HG03280 (cell line): ENCODE measurements around the gene MINAR1.

ENCODE experiments used
- ATAC-seq: cut with Tn5 transposase; IDR thresholded peaks from one replicate; pipeline ENCODE4 v1.9.1; 2021; ENCODE audit warnings: mild to moderate bottlenecking, moderate library complexity; ENCODE audit not compliant: unreplicated experiment

The MINAR1 gene

DNA sequence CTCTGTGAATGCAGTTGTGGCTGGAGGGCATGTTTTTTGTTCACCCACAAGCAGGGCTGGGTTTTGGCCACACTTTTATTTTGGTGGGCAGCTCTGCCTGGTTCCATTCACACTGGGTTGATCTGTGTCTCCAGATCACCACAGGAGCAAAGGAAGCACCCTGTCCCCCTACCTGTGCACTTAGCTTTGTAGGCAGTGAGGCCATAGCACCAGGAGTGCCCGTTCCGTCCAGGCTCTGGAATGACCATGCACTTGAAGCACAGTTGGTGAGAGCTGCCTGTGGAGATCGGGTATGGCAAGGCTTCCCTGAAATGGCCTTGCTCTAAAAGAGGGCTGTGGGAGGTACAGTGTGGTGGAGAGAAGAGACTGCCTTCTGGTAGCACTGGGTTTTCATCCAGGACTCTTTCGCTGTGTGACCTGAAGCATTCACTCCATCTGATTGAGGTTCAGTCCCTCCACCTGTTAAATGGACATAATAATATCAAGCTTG lies 31.7 kb downstream of the MINAR1 start:
- ATAC-seq: no peak

GRCh38 chr15:79466488-79466887 lies 34.4 kb downstream of the MINAR1 start:
- ATAC-seq: no peak

DNA sequence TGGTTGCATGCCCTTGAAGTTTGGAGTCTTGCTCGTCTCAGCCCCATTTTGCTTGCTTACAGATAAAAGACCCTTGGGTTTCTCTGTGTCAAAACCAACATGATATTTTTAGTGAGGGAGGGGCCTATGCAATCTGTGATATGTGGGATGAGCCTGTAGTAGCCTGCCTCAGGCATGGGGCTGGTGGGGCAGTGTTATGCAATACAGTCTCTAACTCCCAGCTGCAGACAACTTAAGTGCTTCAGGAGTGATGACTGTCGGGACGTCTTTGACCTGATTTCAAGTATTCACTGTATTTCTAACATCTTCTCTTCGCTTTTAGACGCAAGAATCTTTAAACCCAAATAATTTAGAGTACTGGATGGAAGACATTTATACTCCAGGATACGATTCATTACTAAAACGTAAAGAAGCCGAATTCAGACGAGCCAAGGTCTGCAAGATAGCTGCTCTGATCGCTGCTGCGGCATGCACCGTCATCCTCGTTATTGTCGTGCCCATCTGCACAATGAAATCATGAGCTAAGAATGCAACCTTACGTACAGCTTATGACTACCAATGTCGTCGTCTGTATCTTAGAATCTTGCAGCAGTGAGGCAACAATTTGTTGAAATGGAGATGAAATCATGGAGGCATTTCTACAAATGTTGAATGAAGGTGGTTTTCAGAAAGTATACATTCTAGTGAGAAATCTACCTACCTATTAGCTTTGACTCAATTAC lies 35.9 kb downstream of the MINAR1 start:
- no peak for ATAC-seq

GRCh38 chr15:79472446-79472845 lies 40.3 kb downstream of the MINAR1 start:
- no peak for ATAC-seq

- ATAC-seq: no peak
Observed at GRCh38 chr15:79474252-79474651, 42.1 kb downstream of the MINAR1 start.

GRCh38 chr15:79475306-79475705 lies 43.2 kb downstream of the MINAR1 start:
- ATAC-seq: no peak

GRCh38 chr15:79478108-79478507 lies 46.0 kb downstream of the MINAR1 start:
- ATAC-seq: no peak

GRCh38 chr15:79479616-79480015 lies 47.5 kb downstream of the MINAR1 start:
- no peak for ATAC-seq

- no peak for ATAC-seq
Observed at GRCh38 chr15:79481793-79482192, 49.7 kb downstream of the MINAR1 start.
